Measurements from ENCODE around the gene HM13. TPM values are rescaled to one million over a fixed set of nuclear protein-coding genes. Genes with fewer than 3 reads are reported as not detected.
"Not testable (repeated sequence)": the region's sequence is repeated elsewhere in the genome, so short reads cannot be mapped to it uniquely, and the experiment has no call there.

Gene HM13
- total and polyA plus RNA-seq, 11 donors = 22.3 to 119 (median 41.0) TPM

DNA sequence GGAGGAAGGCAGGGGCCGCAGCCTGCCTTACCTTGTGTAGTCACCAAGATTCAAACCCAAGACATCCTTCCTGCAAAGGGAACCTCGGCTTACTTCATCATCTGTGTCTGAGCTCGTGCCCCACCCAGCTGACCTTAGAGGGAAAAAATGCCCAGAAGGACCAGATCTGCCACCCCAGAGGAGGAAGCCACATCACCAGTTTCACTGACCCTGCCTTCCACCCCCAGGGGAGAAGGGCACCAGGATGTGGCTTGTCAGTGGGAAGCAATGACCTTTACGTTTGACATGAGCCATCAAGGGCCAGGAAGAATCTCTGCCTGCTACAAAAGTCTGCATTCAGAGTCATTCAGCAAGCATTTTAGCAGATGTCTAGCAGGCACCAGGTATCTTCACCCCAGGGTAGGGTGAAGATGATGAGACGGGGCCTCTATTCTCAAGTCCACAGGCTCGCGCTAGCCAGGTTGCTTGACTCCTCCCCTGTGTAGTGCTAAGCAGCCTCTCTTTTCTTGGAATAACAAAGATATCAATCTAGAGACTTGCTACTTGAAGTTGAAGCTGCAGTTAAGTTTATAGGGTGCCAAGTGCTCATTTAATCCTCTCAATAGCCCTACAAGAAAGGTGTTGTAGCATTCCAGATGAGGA lies 28.1 kb downstream of the HM13 start:
- no peaks in the 10 kb centered on the region for H3K9me3 ChIP-seq
- no peak overlapping the region for H3K4me3 ChIP-seq
- ATAC-seq = no peak
- H3K27ac ChIP-seq = peak overlapping the region in 1 of 12 donors; percentile 35
- peaks cover 0 to 88% (median 56%) of the 10 kb centered on the region in 9 donors for H3K36me3 ChIP-seq
- H3K4me1 ChIP-seq = peaks cover 0 to 33% (median 9%) of the 10 kb centered on the region in 12 donors
- DNase-seq = no peak
- TF ChIP-seq POLR2A (IDR thresholded peaks at IDR 0.05) = no peak
- no peak for TF ChIP-seq CTCF (IDR thresholded peaks at IDR 0.05)
- WGBS, 4 donors = 76 to 79% (median 76%) methylated on average over 6 to 7 of the region's 7 CpGs
- intact Hi-C loops (cut with DNase I) = no loop called here
- H3K27me3 ChIP-seq = no peaks in the 10 kb centered on the region

GRCh38 chr20:31542963-31543362 lies 28.7 kb downstream of the HM13 start:
- 94 to 98% (median 96%) methylated on average over 8 of the region's 8 CpGs for WGBS, 4 donors

DNA sequence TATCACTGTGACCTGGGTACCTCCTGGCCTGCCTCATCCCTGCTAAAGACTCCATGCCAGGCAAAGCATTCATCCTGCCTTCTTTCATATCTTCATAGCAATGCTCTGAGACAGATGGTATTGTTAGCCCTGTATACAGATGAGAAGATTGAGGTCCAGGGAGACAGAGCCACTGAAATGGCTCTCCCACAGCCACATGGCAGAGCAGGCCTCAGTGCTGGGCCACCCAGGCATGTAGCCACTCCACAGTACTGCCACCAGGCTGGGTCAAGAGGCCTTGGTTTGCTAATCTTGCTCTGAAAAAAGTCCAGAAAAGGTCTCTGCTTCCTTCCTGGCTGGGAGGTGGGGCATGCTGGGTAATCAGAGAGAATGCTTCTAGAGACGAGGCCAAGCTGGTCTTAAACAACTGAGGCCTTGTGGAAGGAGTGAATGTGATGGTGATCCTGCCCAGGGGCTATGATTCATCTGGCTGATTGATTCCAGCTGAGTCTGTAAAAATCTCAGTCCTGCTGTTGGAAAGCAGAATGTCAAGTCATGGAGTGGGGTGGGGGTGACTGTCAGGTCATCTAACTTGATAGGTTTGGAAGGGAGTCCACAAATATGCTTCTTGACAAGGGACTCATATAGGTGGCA lies 29.8 kb downstream of the HM13 start:
- H3K36me3 ChIP-seq = peaks cover 0 to 88% (median 53%) of the 10 kb centered on the region in 9 donors
- WGBS, 4 donors = 60 to 100% (median 79%) methylated on average over 1 of the region's 1 CpG
- peak in 2 of 5 donors; percentile 39 to 50 for DNase-seq
- TF ChIP-seq CTCF (IDR thresholded peaks at IDR 0.05) (no peak), POLR2A (IDR thresholded peaks at IDR 0.05) (no peak)
- no peak overlapping the region for H3K4me3 ChIP-seq
- peaks cover 0 to 31% (median 10%) of the 10 kb centered on the region in 12 donors for H3K4me1 ChIP-seq
- intact Hi-C loops (cut with DNase I) = no loop called here
- ATAC-seq = peak in 3 of 4 donors; percentile 41 to 72 (median 46)
- H3K27me3 ChIP-seq = no peaks in the 10 kb centered on the region
- H3K9me3 ChIP-seq = no peaks in the 10 kb centered on the region
- peak overlapping the region in 6 of 12 donors; percentile 13 to 66 (median 45) for H3K27ac ChIP-seq

More at GRCh38 chr20:31542963-31543362, 28.7 kb downstream of the HM13 start:
- intact Hi-C loops (cut with DNase I) = no loop called here
- ATAC-seq = no peak
- H3K27me3 ChIP-seq = no peaks in the 10 kb centered on the region
- no peak overlapping the region for H3K4me3 ChIP-seq
- peaks cover 0 to 27% (median 9%) of the 10 kb centered on the region in 12 donors for H3K4me1 ChIP-seq
- H3K9me3 ChIP-seq = no peaks in the 10 kb centered on the region
- H3K36me3 ChIP-seq = peaks cover 0 to 88% (median 55%) of the 10 kb centered on the region in 9 donors
- TF ChIP-seq POLR2A (IDR thresholded peaks at IDR 0.05) (no peak), CTCF (IDR thresholded peaks at IDR 0.05) (no peak)
- no peak overlapping the region for H3K27ac ChIP-seq
- DNase-seq = no peak

GRCh38 chr20:31544600-31544999 lies 30.4 kb downstream of the HM13 start:
- Histone ChIP-seq H3K9me3 (no peaks in the 10 kb centered on the region), H3K27ac (peak overlapping the region in 5 of 12 donors; percentile 13 to 56 (median 41)), H3K4me3 (no peak overlapping the region), H3K36me3 (peaks cover 0 to 88% (median 53%) of the 10 kb centered on the region in 9 donors), H3K27me3 (no peaks in the 10 kb centered on the region), H3K4me1 (peaks cover 0 to 31% (median 10%) of the 10 kb centered on the region in 12 donors)
- no peak for DNase-seq
- WGBS, 4 donors = 63 to 78% (median 67%) methylated on average over 2 of the region's 2 CpGs
- no peak for TF ChIP-seq CTCF (IDR thresholded peaks at IDR 0.05)
- no peak for TF ChIP-seq POLR2A (IDR thresholded peaks at IDR 0.05)
- intact Hi-C loops (cut with DNase I) = no loop called here
- ATAC-seq = no peak

- DNase-seq; ATAC-seq; H3K27me3 ChIP-seq; intact Hi-C loops (cut with DNase I); H3K4me3 ChIP-seq; H3K9me3 ChIP-seq: not testable (repeated sequence)
- Histone ChIP-seq H3K36me3 (peaks cover 0 to 88% (median 53%) of the 10 kb centered on the region in 9 donors), H3K4me1 (peaks cover 0 to 31% (median 10%) of the 10 kb centered on the region in 12 donors), H3K27ac (peak overlapping the region in 1 of 12 donors; percentile 46)
- WGBS, 4 donors = 75 to 85% (median 77%) methylated on average over 5 of the region's 5 CpGs
These were observed 31.4 kb downstream of the HM13 start for GRCh38 chr20:31545621-31546040.
